Loucy (cell line): ENCODE results near the gene PLXNB1.

ENCODE experiments used
- H2AFZ ChIP-seq: fragments of 200-600 bp; sonication (generic); 2 replicates; pipeline ENCODE4 v1.6.0; 2016; ENCODE audit warnings: antibody characterized with exemption, mild to moderate bottlenecking, low read length, moderate library complexity
- H3F3A ChIP-seq: fragments of 200-600 bp; 2 replicates; pipeline ENCODE4 v1.6.0; 2016; ENCODE audit warnings: antibody characterized with exemption, low read depth, mild to moderate bottlenecking
- H3K27me3 ChIP-seq: fragments of 200-600 bp; sonication (generic); 2 replicates; pipeline ENCODE4 v1.6.1; 2014; ENCODE audit warnings: low read length, mild to moderate bottlenecking; ENCODE audit not compliant: insufficient read depth, poor library complexity, severe bottlenecking
- H3K36me3 ChIP-seq: fragments of 200-600 bp; sonication (generic); 2 replicates; pipeline ENCODE4 v1.6.1; 2016; ENCODE audit warnings: low read length; ENCODE audit not compliant: insufficient read depth
- H3K4me1 ChIP-seq: fragments of 200-600 bp; sonication (generic); 2 replicates; pipeline ENCODE4 v1.5.1; 2014; ENCODE audit warnings: low read length, mild to moderate bottlenecking; ENCODE audit not compliant: insufficient read depth, poor library complexity, severe bottlenecking
- H3K4me2 ChIP-seq: fragments of 200-600 bp; sonication (generic); 2 replicates; pipeline ENCODE4 v1.6.0; 2014; ENCODE audit warnings: antibody characterized with exemption, low read length, low read depth, mild to moderate bottlenecking; ENCODE audit not compliant: poor library complexity, severe bottlenecking
- H3K4me3 ChIP-seq: fragments of 200-600 bp; sonication (generic); 2 replicates; pipeline ENCODE4 v1.5.1; 2014; ENCODE audit warnings: low read length, mild to moderate bottlenecking, mixed read lengths; ENCODE audit not compliant: poor library complexity, severe bottlenecking
- H3K79me2 ChIP-seq: fragments of 200-600 bp; sonication (generic); 2 replicates; pipeline ENCODE4 v1.6.1; 2014; ENCODE audit warnings: low read length; ENCODE audit not compliant: insufficient read depth
- H3K9ac ChIP-seq: fragments of 200-600 bp; sonication (generic); 2 replicates; pipeline ENCODE4 v1.6.0; 2014; ENCODE audit warnings: mild to moderate bottlenecking, low read depth, low read length, moderate library complexity; ENCODE audit not compliant: poor library complexity, severe bottlenecking
- H3K9me2 ChIP-seq: fragments of 200-600 bp; sonication (generic); replicated peaks from 2 replicates; pipeline ENCODE4 v1.6.1; 2016; ENCODE audit warnings: low read depth, low read length, mixed read lengths
- H3K9me3 ChIP-seq: fragments of 200-600 bp; sonication (generic); 2 replicates; pipeline ENCODE4 v1.6.1; 2014; ENCODE audit warnings: mild to moderate bottlenecking, antibody characterized with exemption, low read length, low read depth; ENCODE audit not compliant: insufficient read depth
- H4K20me1 ChIP-seq: fragments of 200-600 bp; sonication (generic); 2 replicates; pipeline ENCODE4 v1.6.0; 2014; ENCODE audit warnings: antibody characterized with exemption, low read length, mild to moderate bottlenecking; ENCODE audit not compliant: insufficient read depth, poor library complexity, severe bottlenecking
- EZH2phosphoT487 ChIP-seq: fragments of 200-600 bp; IDR thresholded peaks from 2 replicates; pipeline ENCODE4 v1.6.1; 2018; ENCODE audit warnings: antibody characterized with exemption, mild to moderate bottlenecking, moderate library complexity, borderline replicate concordance
- TF ChIP-seq, protein P1 (sequence below): fragments of 200-600 bp; sonication (generic); conservative IDR thresholded peaks from 2 replicates; pipeline ENCODE4 v1.5.1; 2014; ENCODE audit warnings: mild to moderate bottlenecking, antibody characterized with exemption, low read length

The PLXNB1 gene

DNA sequence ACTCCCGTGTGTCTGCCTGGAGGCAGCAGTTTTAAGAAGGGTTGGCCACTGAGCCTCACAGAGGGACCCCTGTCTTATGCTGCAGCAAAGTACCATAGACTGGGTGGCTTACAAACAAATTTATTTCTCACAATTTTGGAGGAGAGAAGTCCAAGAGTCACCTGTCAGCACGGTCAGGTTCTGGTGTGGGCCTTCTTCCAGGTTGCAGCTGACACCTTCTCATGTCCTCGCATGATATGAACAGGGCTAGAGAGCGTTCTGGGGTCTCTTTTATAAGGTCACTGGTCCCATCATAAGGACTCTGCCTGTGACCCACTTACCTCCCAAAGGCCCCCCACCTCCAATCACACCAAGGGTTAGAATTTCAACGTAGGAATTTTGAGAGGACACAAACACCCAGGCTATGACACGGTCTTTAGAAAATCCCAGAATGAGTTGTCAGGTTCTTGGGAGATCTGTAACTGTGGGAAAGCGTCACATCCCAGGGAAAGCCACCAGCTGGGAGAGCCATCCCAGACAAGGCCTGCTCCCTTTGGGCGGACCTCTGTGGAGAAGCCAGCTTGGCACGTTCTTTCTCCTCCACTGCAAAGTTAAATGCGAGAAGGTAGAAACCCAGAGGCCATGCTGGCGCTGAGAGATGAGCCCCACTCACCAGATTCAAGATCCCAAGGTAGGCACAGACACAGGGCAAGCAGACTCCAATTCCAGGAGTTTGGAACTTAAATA lies 58.1 kb downstream of the PLXNB1 start, which contains the start of gene FBXW12:
FBXW12 (plus strand) TSS at position 569 of the 726 bp plus-strand sequence. CDS start 549 bp downstream, outside the sequence.
- H3K79me2 ChIP-seq: no peaks in the 10 kb centered on the region
- H3K36me3 ChIP-seq: no peaks in the 10 kb centered on the region
- no peak for TF ChIP-seq EZH2phosphoT487
- TF ChIP-seq, protein P1, sequence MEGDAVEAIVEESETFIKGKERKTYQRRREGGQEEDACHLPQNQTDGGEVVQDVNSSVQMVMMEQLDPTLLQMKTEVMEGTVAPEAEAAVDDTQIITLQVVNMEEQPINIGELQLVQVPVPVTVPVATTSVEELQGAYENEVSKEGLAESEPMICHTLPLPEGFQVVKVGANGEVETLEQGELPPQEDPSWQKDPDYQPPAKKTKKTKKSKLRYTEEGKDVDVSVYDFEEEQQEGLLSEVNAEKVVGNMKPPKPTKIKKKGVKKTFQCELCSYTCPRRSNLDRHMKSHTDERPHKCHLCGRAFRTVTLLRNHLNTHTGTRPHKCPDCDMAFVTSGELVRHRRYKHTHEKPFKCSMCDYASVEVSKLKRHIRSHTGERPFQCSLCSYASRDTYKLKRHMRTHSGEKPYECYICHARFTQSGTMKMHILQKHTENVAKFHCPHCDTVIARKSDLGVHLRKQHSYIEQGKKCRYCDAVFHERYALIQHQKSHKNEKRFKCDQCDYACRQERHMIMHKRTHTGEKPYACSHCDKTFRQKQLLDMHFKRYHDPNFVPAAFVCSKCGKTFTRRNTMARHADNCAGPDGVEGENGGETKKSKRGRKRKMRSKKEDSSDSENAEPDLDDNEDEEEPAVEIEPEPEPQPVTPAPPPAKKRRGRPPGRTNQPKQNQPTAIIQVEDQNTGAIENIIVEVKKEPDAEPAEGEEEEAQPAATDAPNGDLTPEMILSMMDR: no peak
- H3F3A ChIP-seq: no peaks in the 10 kb centered on the region
- no peak within 1 kb of the TSS for H2AFZ ChIP-seq
- H4K20me1 ChIP-seq: no peaks in the 10 kb centered on the region
- H3K9ac ChIP-seq: no peak within 1 kb of the TSS
- H3K4me2 ChIP-seq: no peak within 1 kb of the TSS
- H3K27me3 ChIP-seq: no peaks in the 10 kb centered on the region
- H3K9me3 ChIP-seq: no peaks in the 10 kb centered on the region
- H3K4me1 ChIP-seq: no peaks in the 10 kb centered on the region
- H3K9me2 ChIP-seq: no peaks in the 10 kb centered on the region
- H3K4me3 ChIP-seq: no peak within 1 kb of the TSS

DNA sequence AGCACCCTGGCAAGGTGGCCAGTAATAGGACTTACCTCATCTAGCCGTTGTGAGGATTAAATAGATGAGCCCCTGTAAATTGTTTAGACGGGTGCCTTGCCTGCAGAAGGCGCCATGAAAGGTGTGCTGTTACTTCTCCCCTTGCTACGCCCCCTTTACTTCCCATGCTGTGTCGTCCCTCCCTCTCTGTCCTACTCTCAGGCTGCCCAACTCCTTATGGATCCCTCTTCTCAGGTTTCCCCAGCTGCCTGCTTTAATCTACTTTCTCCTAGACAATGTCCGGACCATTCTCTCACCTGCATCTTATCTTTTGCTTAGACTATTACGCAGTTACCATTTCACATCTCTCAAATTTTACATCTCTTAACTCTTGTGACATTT lies 59.6 kb downstream of the PLXNB1 start:
- H3K27me3 ChIP-seq: no peaks in the 10 kb centered on the region
- no peaks in the 10 kb centered on the region for H3K79me2 ChIP-seq
- no peak overlapping the region for H3K4me2 ChIP-seq
- no peaks in the 10 kb centered on the region for H4K20me1 ChIP-seq
- no peak overlapping the region for H3K4me3 ChIP-seq
- H2AFZ ChIP-seq: no peak overlapping the region
- H3K9me3 ChIP-seq: no peaks in the 10 kb centered on the region
- H3F3A ChIP-seq: no peaks in the 10 kb centered on the region
- no peak overlapping the region for H3K9ac ChIP-seq
- H3K9me2 ChIP-seq: no peaks in the 10 kb centered on the region
- no peak for TF ChIP-seq EZH2phosphoT487
- TF ChIP-seq, protein P1: no peak
- H3K36me3 ChIP-seq: no peaks in the 10 kb centered on the region
- no peaks in the 10 kb centered on the region for H3K4me1 ChIP-seq

DNA sequence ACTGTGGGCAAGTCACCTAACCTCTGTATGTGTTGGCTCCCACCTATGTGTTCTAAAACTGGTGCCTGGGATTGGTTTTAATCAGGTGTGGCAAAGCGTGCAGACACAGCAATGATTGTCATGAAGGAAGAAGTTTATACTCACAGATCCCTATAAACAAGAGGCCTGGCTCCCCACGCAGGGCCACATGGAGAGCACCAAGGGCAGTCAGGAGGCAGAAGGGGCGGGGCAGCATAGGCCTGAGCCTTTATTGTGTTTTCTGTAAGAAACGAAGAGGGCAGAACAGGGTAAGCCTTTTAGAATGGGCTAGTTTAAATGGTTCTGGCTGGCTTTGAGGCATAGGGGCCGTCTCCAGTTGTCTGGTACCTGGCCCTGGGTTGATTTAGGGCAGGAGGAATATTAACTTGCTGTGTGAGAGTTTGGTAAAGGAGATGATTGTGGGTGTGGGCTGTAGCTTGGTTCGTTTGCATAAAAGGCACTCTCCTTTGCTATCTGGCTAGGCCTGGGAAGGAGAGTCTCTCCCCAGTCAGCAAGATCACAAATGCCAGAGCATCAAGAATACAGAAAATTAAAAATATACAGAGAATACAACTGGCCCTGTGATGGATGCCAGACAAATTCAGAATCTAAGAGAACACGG lies 60.1 kb downstream of the PLXNB1 start:
- Histone ChIP-seq H2AFZ (no peak overlapping the region), H3K4me3 (no peak overlapping the region), H3K79me2 (no peaks in the 10 kb centered on the region), H3K36me3 (no peaks in the 10 kb centered on the region), H3K4me1 (no peaks in the 10 kb centered on the region), H3K9ac (no peak overlapping the region), H3F3A (no peaks in the 10 kb centered on the region), H3K9me2 (no peaks in the 10 kb centered on the region), H3K27me3 (no peaks in the 10 kb centered on the region), H3K9me3 (no peaks in the 10 kb centered on the region), H3K4me2 (no peak overlapping the region), H4K20me1 (no peaks in the 10 kb centered on the region)
- no peak for TF ChIP-seq EZH2phosphoT487
- TF ChIP-seq, protein P1: no peak
